Kidney epithelial cell (primary cell): ENCODE measurements around the gene SULT2B1. TPM values are rescaled to one million over a fixed set of nuclear protein-coding genes. Genes with fewer than 3 reads are reported as not detected.

Experiments used
- DNase-seq: peaks from one replicate; pipeline ENCODE4 v3.0.0-alpha.2; 2010; ENCODE audit warnings: low read depth
- H3K27me3 ChIP-seq: 2 replicates; pipeline ENCODE4 v1.6.0; 2011; ENCODE audit warnings: low read length; ENCODE audit not compliant: control insufficient read depth, insufficient read depth
- H3K36me3 ChIP-seq: 2 replicates; pipeline ENCODE4 v1.5.1; 2011; ENCODE audit warnings: low read length; ENCODE audit not compliant: control insufficient read depth, insufficient read depth
- H3K4me3 ChIP-seq: 2 replicates; pipeline ENCODE4 v1.5.1; 2011; ENCODE audit warnings: low read depth, mild to moderate bottlenecking, control low read depth, low read length
- total RNA-seq: library from RNA; depleted of rRNA; stranded (reverse); fragments of >200 nt; gene quantifications from 2 replicates; pipeline ENCODE4 v1.2.3, GENCODE V29; 2015
- TF ChIP-seq, protein P1 (sequence below): IDR thresholded peaks from 2 replicates; pipeline ENCODE4 v1.5.1; 2011; ENCODE audit warnings: mild to moderate bottlenecking, moderate library complexity, low read length, control low read depth, inconsistent platforms; ENCODE audit not compliant: insufficient read depth, poor library complexity, severe bottlenecking

Gene SULT2B1
- total RNA-seq, 1 donor from 2014 or later: 0.50 TPM

DNA sequence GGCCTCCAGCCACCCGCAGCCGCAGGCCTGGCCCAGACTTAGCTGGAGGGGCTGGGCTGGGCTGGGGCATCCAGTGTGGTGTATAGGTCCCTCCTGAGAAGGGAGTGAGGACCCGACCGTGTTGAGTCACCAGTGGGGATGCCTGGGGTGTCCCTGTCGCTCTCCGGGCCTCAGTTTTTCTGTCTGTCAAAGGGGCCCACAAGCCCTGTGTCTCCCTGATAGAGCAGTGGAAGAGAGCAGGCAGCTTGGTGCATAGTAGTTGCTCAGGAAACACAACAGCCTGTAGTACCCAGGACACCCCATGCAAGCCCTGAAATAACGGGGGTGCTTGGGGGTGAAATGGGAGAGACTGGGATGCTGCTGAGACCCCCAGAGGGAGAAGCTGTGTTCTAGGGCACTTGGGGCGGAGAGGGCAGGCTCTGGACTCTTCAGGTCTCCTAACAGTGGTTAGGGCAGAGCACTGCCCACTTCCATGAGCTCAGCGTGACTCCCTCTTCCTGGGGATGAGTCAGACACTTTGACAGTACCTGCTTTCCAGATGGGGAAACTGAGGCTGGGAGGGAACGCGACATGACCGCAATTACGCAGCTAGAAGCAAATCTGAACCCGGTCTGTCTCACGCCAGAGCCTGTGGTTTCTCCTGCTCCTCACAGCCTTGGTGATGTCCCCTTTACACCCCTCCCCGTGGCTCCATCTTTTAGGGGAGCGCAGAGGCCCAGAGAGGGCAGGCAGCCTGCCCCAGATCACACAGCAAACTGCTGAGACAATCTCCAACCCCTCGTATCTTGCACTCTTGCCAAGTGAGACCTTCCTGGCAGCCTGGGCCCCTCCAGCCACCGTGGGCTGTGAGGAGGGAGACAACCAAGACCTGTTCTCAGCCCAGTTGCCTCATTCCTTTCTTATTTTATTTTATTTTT, 692 bp downstream of the SULT2B1 start:
- TF ChIP-seq, protein P1, sequence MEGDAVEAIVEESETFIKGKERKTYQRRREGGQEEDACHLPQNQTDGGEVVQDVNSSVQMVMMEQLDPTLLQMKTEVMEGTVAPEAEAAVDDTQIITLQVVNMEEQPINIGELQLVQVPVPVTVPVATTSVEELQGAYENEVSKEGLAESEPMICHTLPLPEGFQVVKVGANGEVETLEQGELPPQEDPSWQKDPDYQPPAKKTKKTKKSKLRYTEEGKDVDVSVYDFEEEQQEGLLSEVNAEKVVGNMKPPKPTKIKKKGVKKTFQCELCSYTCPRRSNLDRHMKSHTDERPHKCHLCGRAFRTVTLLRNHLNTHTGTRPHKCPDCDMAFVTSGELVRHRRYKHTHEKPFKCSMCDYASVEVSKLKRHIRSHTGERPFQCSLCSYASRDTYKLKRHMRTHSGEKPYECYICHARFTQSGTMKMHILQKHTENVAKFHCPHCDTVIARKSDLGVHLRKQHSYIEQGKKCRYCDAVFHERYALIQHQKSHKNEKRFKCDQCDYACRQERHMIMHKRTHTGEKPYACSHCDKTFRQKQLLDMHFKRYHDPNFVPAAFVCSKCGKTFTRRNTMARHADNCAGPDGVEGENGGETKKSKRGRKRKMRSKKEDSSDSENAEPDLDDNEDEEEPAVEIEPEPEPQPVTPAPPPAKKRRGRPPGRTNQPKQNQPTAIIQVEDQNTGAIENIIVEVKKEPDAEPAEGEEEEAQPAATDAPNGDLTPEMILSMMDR: no peak

DNA sequence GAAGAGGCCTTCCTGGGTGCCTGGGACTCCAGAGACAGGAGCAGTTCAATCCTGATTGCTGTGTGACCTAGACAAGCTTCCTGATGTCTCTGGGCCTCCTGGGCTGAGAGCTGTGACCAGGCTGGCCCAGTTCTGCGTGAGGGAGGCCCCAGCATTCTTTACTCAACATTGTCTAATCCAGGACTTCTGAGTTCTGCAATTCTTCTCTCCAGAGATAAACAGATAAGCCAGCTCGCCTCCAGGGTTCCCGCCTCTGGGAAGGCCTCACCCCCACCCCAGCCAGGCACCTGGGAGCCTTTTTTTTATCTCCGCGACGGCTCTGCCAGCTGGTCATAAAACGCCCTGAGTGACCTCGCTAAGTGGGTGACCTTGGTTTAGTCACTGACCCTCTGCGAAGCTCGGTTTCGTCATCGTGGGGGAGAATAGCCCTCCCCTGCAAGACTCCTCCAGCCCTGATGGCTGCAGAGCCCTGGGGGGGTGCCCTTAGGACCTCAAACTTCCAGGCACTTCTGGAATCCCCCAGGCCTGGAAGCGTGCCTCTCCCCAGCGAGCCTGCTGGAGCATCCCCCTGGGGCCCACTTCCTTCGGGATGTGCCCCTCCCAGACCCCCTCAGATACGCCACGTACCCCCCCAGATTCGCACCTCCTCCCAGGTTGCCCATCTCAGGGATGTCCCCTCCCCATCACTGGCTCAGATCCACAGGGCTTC, 1.9 kb downstream of the SULT2B1 start:
- Histone ChIP-seq H3K4me3 (no peak overlapping the region), H3K36me3 (no peaks in the 10 kb centered on the region), H3K27me3 (peaks cover 2% of the 10 kb centered on the region)
- no peak for DNase-seq
- TF ChIP-seq, protein P1: no peak

More for the DNA sequence above, 692 bp downstream of the SULT2B1 start:
- Histone ChIP-seq H3K36me3 (no peaks in the 10 kb centered on the region), H3K27me3 (peaks cover 2% of the 10 kb centered on the region), H3K4me3 (no peak overlapping the region)
- DNase-seq: no peak

DNA sequence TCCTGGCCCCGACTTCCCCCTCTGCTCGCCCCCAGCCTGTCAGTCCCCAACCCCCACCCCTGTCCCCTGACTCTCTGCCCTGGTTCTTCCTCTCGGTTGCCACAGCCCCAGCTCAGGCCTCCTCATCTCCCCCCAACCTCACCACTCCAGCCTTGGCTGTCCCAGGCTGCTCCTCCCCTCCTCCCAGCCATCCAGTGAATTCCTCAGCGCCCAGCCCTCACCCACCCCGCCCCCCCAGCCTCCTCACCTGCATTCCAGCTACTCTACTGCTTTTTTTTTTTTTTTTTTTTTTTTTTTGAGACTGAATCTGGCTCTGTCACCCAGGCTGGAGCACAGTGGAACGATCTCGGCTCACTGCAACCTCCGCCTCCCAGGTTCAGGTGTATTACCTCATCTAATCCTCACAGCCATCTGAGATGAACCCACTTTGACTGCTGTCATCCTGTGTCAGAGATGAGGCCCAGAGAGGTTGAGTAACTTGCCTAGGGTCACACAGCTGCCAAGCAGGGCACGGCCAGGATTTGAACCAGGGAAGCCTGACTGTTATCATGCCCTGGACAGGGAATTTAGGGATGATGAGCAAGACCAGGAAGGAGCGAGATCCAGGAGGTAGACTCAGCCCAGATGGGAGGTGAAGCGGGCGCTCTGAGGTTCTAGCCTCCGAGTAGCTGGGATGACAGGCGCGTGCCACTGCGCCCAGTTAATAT, 2.6 kb downstream of the SULT2B1 start:
- TF ChIP-seq, protein P1: no peak
- Histone ChIP-seq H3K4me3 (no peak overlapping the region), H3K36me3 (no peaks in the 10 kb centered on the region), H3K27me3 (no peaks in the 10 kb centered on the region)
- no peak for DNase-seq

DNA sequence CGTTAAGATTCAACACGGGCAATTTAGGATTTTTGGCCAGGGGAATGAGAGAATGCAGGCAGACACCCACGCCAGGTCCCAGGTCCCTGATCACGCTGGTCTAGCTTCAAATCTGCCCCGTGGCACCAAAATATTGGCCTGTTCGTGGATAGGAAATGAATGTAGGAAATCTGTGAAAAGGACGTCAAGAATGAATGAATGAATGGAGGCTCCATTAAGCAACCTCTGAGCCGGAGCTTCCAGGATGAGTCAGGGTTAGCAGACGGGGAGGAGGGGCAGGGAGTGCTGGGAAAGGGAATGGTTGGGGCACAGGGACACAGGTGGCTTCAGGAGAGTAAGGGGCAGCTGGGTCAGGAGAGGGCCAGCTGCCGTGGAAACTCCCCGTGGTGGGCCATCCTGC, 4.2 kb downstream of the SULT2B1 start:
- Histone ChIP-seq H3K36me3 (no peaks in the 10 kb centered on the region), H3K4me3 (no peak overlapping the region), H3K27me3 (no peaks in the 10 kb centered on the region)
- no peak for DNase-seq
- TF ChIP-seq, protein P1: no peak

DNA sequence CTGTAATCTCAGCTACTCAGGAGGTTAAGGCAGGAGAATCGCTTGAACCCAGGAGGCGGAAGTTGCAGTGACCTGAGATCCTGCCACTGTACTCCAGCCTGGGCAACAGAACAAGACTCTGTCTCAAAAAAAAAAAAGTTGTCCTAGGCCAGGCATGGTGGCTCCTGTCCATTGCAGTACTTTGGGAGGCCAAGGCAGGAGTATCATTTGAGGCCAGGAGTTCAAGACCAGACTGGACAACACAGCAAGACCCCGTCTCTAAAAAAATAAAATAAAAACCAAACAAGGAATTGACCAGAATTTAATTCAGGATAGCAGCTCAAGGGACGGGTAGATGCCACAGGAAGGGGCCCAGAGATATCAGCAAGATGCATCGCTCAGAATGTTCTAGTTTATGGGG, 4.9 kb downstream of the SULT2B1 start:
- H3K36me3 ChIP-seq: no peaks in the 10 kb centered on the region
- no peak for DNase-seq
- H3K27me3 ChIP-seq: no peaks in the 10 kb centered on the region
- H3K4me3 ChIP-seq: no peak overlapping the region
- TF ChIP-seq, protein P1: no peak
